Activated naive CD4-positive, alpha-beta T cell treated with anti-CD3 and anti-CD28 coated beads, Interleukin-2, amount 10 ng/mL, durations not matched to agents 7 days and 5 days (primary cell): ENCODE results near the gene THRSP.
"Not testable (repeated sequence)": the region's sequence is repeated elsewhere in the genome, so short reads cannot be mapped to it uniquely, and the experiment has no call there.

Experiments used
- CTCF ChIA-PET: fragments of 350-600 bp; sonication (Branson Sonifier 250); formaldehyde crosslinking; loops from one replicate; lab custom pipeline; 2021; ENCODE audit warnings: antibody characterized with exemption; lab: Charles Lee
- DNase-seq: peaks from one replicate; pipeline ENCODE4 v3.0.0-alpha.2; 2020
- H3K27ac Mint-ChIP-seq: one replicate; pipeline ENCODE4 v1.8.0; 2021; ENCODE audit warnings: mild to moderate bottlenecking, moderate library complexity, mixed read lengths
- H3K27me3 Mint-ChIP-seq: one replicate; pipeline ENCODE4 v1.8.0; 2021; ENCODE audit warnings: mild to moderate bottlenecking, mixed read lengths
- H3K36me3 Mint-ChIP-seq: one replicate; pipeline ENCODE4 v1.8.0; 2021; ENCODE audit warnings: mixed read lengths
- H3K4me1 Mint-ChIP-seq: one replicate; pipeline ENCODE4 v1.8.0; 2021; ENCODE audit warnings: mixed read lengths
- H3K4me3 Mint-ChIP-seq: one replicate; pipeline ENCODE4 v1.8.0; 2021; ENCODE audit warnings: mild to moderate bottlenecking, moderate library complexity, mixed read lengths
- H3K9me3 Mint-ChIP-seq: one replicate; pipeline ENCODE4 v1.8.0; 2021; ENCODE audit warnings: mixed read lengths

THRSP gene

GRCh38 chr11:78045851-78046485 is 17.7 kb upstream of the THRSP start:
- Mint-ChIP-seq H3K36me3 (no peaks in the 10 kb centered on the region), H3K27me3 (peaks cover 13% of the 10 kb centered on the region), H3K9me3 (no peaks in the 10 kb centered on the region), H3K27ac (no peak overlapping the region), H3K4me3 (no peak overlapping the region), H3K4me1 (peaks cover 16% of the 10 kb centered on the region)
- CTCF ChIA-PET = interaction anchor here (0.6 to 4.5 kb wide), 17 partner anchors 9 to 527 kb away, joined by 3 to 25 read pairs (median 5); partner anchors contain the start of genes ALG8 and INTS4
- DNase-seq = peak; percentile 75

GRCh38 chr11:78046486-78046854 is 17.2 kb upstream of the THRSP start:
- no peak overlapping the region for H3K4me3 Mint-ChIP-seq
- peaks cover 13% of the 10 kb centered on the region for H3K27me3 Mint-ChIP-seq
- CTCF ChIA-PET = interaction anchor here (0.7 to 4.5 kb wide), 14 partner anchors 8 to 518 kb away, joined by 3 to 25 read pairs (median 4); partner anchors contain the start of genes ALG8 and INTS4
- no peak for DNase-seq
- no peaks in the 10 kb centered on the region for H3K36me3 Mint-ChIP-seq
- no peaks in the 10 kb centered on the region for H3K9me3 Mint-ChIP-seq
- no peak overlapping the region for H3K27ac Mint-ChIP-seq
- H3K4me1 Mint-ChIP-seq = peaks cover 20% of the 10 kb centered on the region

- CTCF ChIA-PET = interaction anchor here (4.5 kb wide), 1 partner anchor 48 kb away, joined by 25 read pairs; no protein-coding TSS in a partner anchor
- H3K9me3 Mint-ChIP-seq = no peaks in the 10 kb centered on the region
These were observed 15.1 kb upstream of the THRSP start for GRCh38 chr11:78048561-78048960.

GRCh38 chr11:78049348-78049747 is 14.3 kb upstream of the THRSP start:
- Mint-ChIP-seq H3K27me3 (peaks cover 3% of the 10 kb centered on the region), H3K36me3 (no peaks in the 10 kb centered on the region), H3K4me3 (no peak overlapping the region)

More at GRCh38 chr11:78048561-78048960, 15.1 kb upstream of the THRSP start:
- Mint-ChIP-seq H3K27ac (no peak overlapping the region), H3K36me3 (no peaks in the 10 kb centered on the region), H3K4me3 (no peak overlapping the region), H3K27me3 (peaks cover 10% of the 10 kb centered on the region), H3K4me1 (peaks cover 20% of the 10 kb centered on the region)
- DNase-seq = no peak

GRCh38 chr11:78050964-78051831 is 12.5 kb upstream of the THRSP start:
- Mint-ChIP-seq H3K36me3 (no peaks in the 10 kb centered on the region), H3K4me3 (no peak overlapping the region), H3K27me3 (no peaks in the 10 kb centered on the region), H3K27ac (no peak overlapping the region), H3K4me1 (peaks cover 12% of the 10 kb centered on the region), H3K9me3 (no peaks in the 10 kb centered on the region)
- CTCF ChIA-PET = interaction anchor here (0.6 kb wide), 1 partner anchor 65 kb away, joined by 3 read pairs; no protein-coding TSS in a partner anchor
- no peak for DNase-seq

More at GRCh38 chr11:78049348-78049747, 14.3 kb upstream of the THRSP start:
- CTCF ChIA-PET = no interaction called here
- no peak for DNase-seq
- Mint-ChIP-seq H3K27ac (no peak overlapping the region), H3K9me3 (no peaks in the 10 kb centered on the region), H3K4me1 (peaks cover 20% of the 10 kb centered on the region)

GRCh38 chr11:78054971-78055370 is 8.7 kb upstream of the THRSP start:
- Mint-ChIP-seq H3K4me1 (peaks cover 9% of the 10 kb centered on the region), H3K9me3 (no peaks in the 10 kb centered on the region), H3K27ac (no peak overlapping the region), H3K4me3 (no peak overlapping the region), H3K27me3 (no peaks in the 10 kb centered on the region), H3K36me3 (no peaks in the 10 kb centered on the region)
- no peak for DNase-seq
- CTCF ChIA-PET = interaction anchor here (2.2 kb wide), 1 partner anchor 9 kb away, joined by 11 read pairs; no protein-coding TSS in a partner anchor

GRCh38 chr11:78056093-78056492 is 7.6 kb upstream of the THRSP start:
- CTCF ChIA-PET = no interaction called here
- H3K4me1 Mint-ChIP-seq = peaks cover 3% of the 10 kb centered on the region
- no peak for DNase-seq
- no peaks in the 10 kb centered on the region for H3K27me3 Mint-ChIP-seq
- no peak overlapping the region for H3K27ac Mint-ChIP-seq
- no peaks in the 10 kb centered on the region for H3K36me3 Mint-ChIP-seq
- H3K9me3 Mint-ChIP-seq = no peaks in the 10 kb centered on the region
- no peak overlapping the region for H3K4me3 Mint-ChIP-seq

- Mint-ChIP-seq H3K27ac (no peak overlapping the region), H3K4me1 (no peaks in the 10 kb centered on the region), H3K36me3 (no peaks in the 10 kb centered on the region), H3K4me3 (no peak overlapping the region), H3K27me3 (no peaks in the 10 kb centered on the region), H3K9me3 (no peaks in the 10 kb centered on the region)
- DNase-seq = no peak
- CTCF ChIA-PET = interaction anchor here (0.9 kb wide), 1 partner anchor 11 kb away, joined by 4 read pairs; no protein-coding TSS in a partner anchor
These were observed 6.1 kb upstream of the THRSP start for GRCh38 chr11:78057462-78058055.

- not testable (repeated sequence) for H3K4me3 Mint-ChIP-seq, DNase-seq
These were observed 3.8 kb upstream of the THRSP start for GRCh38 chr11:78059749-78060328.

GRCh38 chr11:78060533-78060932 is 3.1 kb upstream of the THRSP start:
- Mint-ChIP-seq H3K4me3 (no peak overlapping the region), H3K4me1 (no peaks in the 10 kb centered on the region), H3K27me3 (no peaks in the 10 kb centered on the region), H3K36me3 (peaks cover 2% of the 10 kb centered on the region), H3K9me3 (no peaks in the 10 kb centered on the region), H3K27ac (no peak overlapping the region)
- CTCF ChIA-PET = no interaction called here
- no peak for DNase-seq

More at GRCh38 chr11:78059749-78060328, 3.8 kb upstream of the THRSP start:
- H3K27me3 Mint-ChIP-seq, H3K4me1 Mint-ChIP-seq, CTCF ChIA-PET, H3K9me3 Mint-ChIP-seq, H3K36me3 Mint-ChIP-seq, H3K27ac Mint-ChIP-seq: not testable (repeated sequence)

- Mint-ChIP-seq H3K4me3 (no peak overlapping the region), H3K36me3 (peaks cover 2% of the 10 kb centered on the region), H3K27ac (no peak overlapping the region), H3K27me3 (no peaks in the 10 kb centered on the region), H3K4me1 (no peaks in the 10 kb centered on the region), H3K9me3 (no peaks in the 10 kb centered on the region)
- CTCF ChIA-PET = no interaction called here
- no peak for DNase-seq
These were observed 2.4 kb upstream of the THRSP start for GRCh38 chr11:78061088-78061920.

GRCh38 chr11:78061921-78062311 is 1.7 kb upstream of the THRSP start:
- no peak for DNase-seq
- Mint-ChIP-seq H3K9me3 (no peaks in the 10 kb centered on the region), H3K27me3 (no peaks in the 10 kb centered on the region), H3K36me3 (peaks cover 2% of the 10 kb centered on the region), H3K27ac (no peak overlapping the region), H3K4me3 (no peak overlapping the region), H3K4me1 (no peaks in the 10 kb centered on the region)
- CTCF ChIA-PET = no interaction called here

- no peak for DNase-seq
- peaks cover 8% of the 10 kb centered on the region for H3K36me3 Mint-ChIP-seq
These were observed 990 bp upstream of the THRSP start for GRCh38 chr11:78062671-78063070.

More at GRCh38 chr11:78062671-78063070, 990 bp upstream of the THRSP start:
- H3K27me3 Mint-ChIP-seq = no peaks in the 10 kb centered on the region
- no peak overlapping the region for H3K27ac Mint-ChIP-seq
- CTCF ChIA-PET = no interaction called here
- H3K9me3 Mint-ChIP-seq = no peaks in the 10 kb centered on the region
- no peak overlapping the region for H3K4me3 Mint-ChIP-seq
- H3K4me1 Mint-ChIP-seq = no peaks in the 10 kb centered on the region
